ENCODE data around the gene CHIA. TPM values are rescaled to one million over a fixed set of nuclear protein-coding genes. Genes with fewer than 3 reads are reported as not detected.
"Not testable (repeated sequence)": the region's sequence is repeated elsewhere in the genome, so short reads cannot be mapped to it uniquely, and the experiment has no call there.

The CHIA gene
- total and polyA plus RNA-seq, 2 of the 13 experiments (the other 11 are each of a cell fraction or from before 2014, with no cell fraction given): not detected

DNA sequence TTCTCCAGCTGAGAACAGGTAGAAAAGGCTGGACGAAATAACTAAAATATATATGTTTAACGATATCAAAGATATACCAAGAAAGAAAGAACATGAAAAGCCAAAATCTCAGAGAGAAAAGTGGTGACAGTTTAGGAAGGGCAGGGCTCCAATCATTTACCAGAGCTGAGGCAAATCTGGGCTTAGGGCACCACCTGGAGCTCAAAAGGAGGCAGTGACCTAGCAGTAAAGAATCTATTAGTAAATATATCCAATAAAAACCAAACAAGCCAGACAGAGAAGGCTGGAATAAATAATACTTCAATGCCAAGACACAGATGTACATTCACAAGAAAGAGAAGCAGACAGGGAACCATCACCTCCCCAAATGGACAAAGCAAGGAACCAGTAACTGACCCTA lies 43.5 kb downstream of the CHIA start (continued):
- no peak for TF ChIP-seq ZNF138 (CRISPR knock-in tag; IDR thresholded peaks at IDR 0.05; ENCODE audit: low read depth)
- TF ChIP-seq SUZ12 (IDR thresholded peaks at IDR 0.05; ENCODE audit: low read depth, low read length): no peak
- no peak for TF ChIP-seq KDM6A (CRISPR knock-in tag; IDR thresholded peaks at IDR 0.05; ENCODE audit: low read depth)

GRCh38 chr1:111335214-111335877 lies 44.7 kb downstream of the CHIA start:
- DNase-seq (ENCODE audit: low spot score); H3K9ac ChIP-seq (ENCODE audit: insufficient read depth, low read depth, low read length); H3K27ac ChIP-seq (ENCODE audit: extremely low read length, insufficient read depth, low read length); H3K4me1 ChIP-seq (ENCODE audit: insufficient read depth, low read length); H3K79me2 ChIP-seq (ENCODE audit: insufficient read depth, low read length); H3K9me3 ChIP-seq (ENCODE audit: low read length); H4K20me1 ChIP-seq (ENCODE audit: insufficient read depth, low read length); ATAC-seq; FAIRE-seq; in situ Hi-C loops (cut with HindIII; ENCODE audit: extremely low pct_ligation_motif_present, low pct_unique_long_range_greater_than_20kb); BruUV-seq (replicated peaks); H3K36me3 ChIP-seq (replicated peaks in 1 of 2; ENCODE audit: control insufficient read depth in 1 of 2, insufficient read depth in 2 of 2, low read length in 2 of 2); H2AFZ ChIP-seq (ENCODE audit: low read length); H3K27me3 ChIP-seq (ENCODE audit: control insufficient read depth in 1 of 2, insufficient read depth in 2 of 2, low read length in 2 of 2); TF ChIP-seq FOXA1, NR2F6 (IDR thresholded peaks at IDR 0.05): not testable (repeated sequence)
- Histone ChIP-seq H3K4me3 (replicated peaks in 1 of 3; ENCODE audit: insufficient read depth in 1 of 3, low read depth in 2 of 3, low read length in 3 of 3) (peak overlapping the region in 1 of 3 experiments; percentile 33; a peak in 2 of 6 replicates), H3K4me2 (ENCODE audit: low read depth, low read length) (peak overlapping the region; percentile 53)
- intact Hi-C loops (cut with micrococcal nuclease; ENCODE audit: unreplicated experiment): loop anchor here (2.0 to 10.0 kb wide), 2 partner anchors 191 to 303 kb away; partner anchors contain the start of genes CEPT1 and DRAM2
- ChIA-PET POLR2A (interaction anchor here (1.7 to 1.8 kb wide), 2 partner anchors 11 to 112 kb away, joined by 6 to 8 read pairs; no protein-coding TSS in a partner anchor), CTCF (ENCODE audit: low intra/inter-chr PET ratio, low total read pairs) (interaction anchor here (1.6 to 2.7 kb wide), 3 partner anchors 112 to 552 kb away, joined by 4 to 77 read pairs (median 6); no protein-coding TSS in a partner anchor)
- 26% methylated on average over 6 of the region's 15 CpGs for WGBS (ENCODE audit: low lambda C conversion rate)
- peak; percentile 65; the same call in 1 of the 2 replicates for TF ChIP-seq ZNF281 (CRISPR knock-in tag; IDR thresholded peaks at IDR 0.05; ENCODE audit: borderline replicate concordance)
- TF ChIP-seq GABPB1 (CRISPR knock-in tag; IDR thresholded peaks at IDR 0.05): peak; percentile 31; the same call in 1 of the 2 replicates
- TF ChIP-seq FOXA1 (CRISPR knock-in tag; IDR thresholded peaks at IDR 0.05): peak; percentile 59
- TF ChIP-seq YY1 (IDR thresholded peaks at IDR 0.05; ENCODE audit: insufficient read depth, insufficient replicate concordance, low read depth, low read length): peak; percentile 33
- TF ChIP-seq NR2F6 (CRISPR knock-in tag; IDR thresholded peaks at IDR 0.05): peak; percentile 55
- peak; percentile 39; the same call in 1 of the 2 replicates for TF ChIP-seq SALL1 (CRISPR knock-in tag; IDR thresholded peaks at IDR 0.05)
- TF ChIP-seq FOXA3 (CRISPR knock-in tag; IDR thresholded peaks at IDR 0.05): peak; percentile 33; the same call in 1 of the 2 replicates
- peak; percentile 61 for TF ChIP-seq RARA (CRISPR knock-in tag; IDR thresholded peaks at IDR 0.05)
- TF ChIP-seq ZNF687 (CRISPR knock-in tag; IDR thresholded peaks at IDR 0.05): peak; percentile 42
- TF ChIP-seq ZNF670 (CRISPR knock-in tag; IDR thresholded peaks at IDR 0.05; ENCODE audit: borderline replicate concordance): 0 out of 2 replicates have a peak, but pooled peaks have one; percentile 29

Measured in HepG2 (cell line).